Measurements from ENCODE around the gene ARFIP1.
"Not testable (repeated sequence)": the region's sequence is repeated elsewhere in the genome, so short reads cannot be mapped to it uniquely, and the experiment has no call there.

ARFIP1 gene

DNA sequence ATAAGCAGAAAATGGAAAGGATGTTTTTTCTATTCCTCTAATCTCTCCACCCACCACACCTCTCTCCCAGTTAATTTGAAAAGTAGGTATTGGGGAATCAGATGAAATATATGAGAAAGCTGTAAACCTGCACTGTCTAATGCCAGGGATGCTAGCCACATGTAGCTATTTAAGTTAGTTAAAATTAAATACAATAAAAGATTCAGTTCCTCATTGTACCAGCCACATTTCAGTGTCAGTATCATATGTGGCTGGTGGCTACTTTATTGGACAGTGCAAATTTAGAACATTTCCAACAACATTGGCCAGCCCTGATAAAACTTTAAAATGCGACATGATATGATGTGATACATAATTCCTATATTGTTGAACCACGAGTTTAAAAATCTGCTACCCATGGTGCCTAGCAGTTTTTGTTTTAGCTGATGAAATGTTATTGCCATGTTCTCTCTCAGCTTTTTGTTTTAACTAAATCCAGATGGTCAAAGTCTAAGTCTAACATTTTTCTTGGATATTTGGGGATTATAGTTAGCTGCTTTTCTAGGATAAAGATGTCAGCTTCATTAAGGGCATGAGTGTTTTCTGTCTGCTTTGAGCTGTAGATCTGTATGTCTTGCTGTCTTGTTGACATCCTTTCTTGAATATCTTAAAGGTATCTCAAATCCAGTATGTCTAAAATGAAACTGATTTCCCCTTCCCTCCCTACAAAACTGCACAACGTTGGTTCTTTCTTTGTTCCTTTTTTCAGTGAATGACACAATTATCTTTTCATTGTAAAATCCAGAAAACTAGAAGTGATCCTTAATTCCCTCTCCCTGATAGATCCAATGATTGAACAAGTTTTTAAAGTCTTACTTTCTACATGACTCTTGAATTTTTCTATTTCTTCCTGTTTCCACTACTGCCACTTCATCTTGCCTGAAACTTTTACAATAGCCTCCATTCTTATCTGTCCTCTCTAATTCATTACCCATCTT is 6.2 kb downstream of the ARFIP1 start:
- DNase-seq (ENCODE audit: low read depth), result peak; percentile 58

DNA sequence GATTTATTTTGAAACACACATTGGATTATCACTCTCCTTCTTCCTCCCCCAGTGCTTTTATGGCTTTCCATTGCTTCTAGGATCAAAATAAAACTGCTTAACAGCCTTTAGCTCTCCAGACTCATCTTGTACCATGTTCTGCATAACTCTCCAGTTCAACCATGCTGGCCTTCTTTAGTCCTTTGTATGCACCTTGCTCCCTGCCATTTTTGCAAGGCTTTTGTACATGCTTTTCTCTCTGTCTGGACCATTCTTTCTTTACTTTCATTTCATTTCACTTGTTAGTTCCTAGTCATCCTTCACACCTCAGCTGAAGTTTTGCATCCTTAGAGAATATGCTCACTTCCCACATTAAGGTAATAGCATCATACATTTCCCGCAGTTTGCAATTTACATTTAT is 6.9 kb downstream of the ARFIP1 start:
- no peak for DNase-seq (ENCODE audit: low read depth)

DNA sequence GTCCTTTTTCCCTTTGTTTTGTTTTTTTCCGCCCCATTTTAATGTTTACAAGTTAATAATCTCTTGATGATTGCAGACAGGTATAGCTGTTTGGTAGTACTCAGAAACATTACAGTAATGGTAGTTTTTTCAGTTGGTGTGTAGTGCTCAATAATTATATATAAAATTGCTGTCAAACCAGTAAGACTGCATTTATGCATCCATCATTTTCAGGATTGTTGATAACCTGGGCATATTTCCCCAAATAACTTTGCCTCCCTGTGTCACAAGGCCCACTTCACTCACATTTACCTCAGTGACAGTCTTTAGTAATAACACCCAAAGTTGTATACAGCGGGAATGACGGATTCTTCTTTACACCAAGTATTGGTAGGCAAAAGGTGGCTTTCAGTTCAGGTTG is 16.1 kb downstream of the ARFIP1 start:
- no peak for DNase-seq (ENCODE audit: low read depth)

DNA sequence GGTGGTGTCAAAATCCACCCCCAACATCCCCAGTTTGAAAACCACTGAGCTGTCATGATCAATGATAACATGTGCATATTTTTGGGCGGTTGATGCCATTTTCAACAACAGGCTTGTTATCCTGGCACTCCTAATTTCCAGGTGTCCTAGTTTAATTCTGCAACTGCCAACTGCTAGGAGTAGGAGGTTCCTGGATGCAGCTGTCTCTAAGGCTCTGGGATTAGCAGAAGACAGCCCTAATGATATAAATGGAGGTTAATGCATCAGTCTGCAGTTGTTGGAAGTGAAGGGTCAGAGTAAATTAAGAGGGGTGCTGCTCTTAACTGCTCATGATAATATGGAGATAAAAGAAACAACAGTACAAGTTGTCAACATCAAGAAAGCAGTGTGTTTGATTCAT is 23.8 kb downstream of the ARFIP1 start:
- DNase-seq (ENCODE audit: low read depth), result no peak

DNA sequence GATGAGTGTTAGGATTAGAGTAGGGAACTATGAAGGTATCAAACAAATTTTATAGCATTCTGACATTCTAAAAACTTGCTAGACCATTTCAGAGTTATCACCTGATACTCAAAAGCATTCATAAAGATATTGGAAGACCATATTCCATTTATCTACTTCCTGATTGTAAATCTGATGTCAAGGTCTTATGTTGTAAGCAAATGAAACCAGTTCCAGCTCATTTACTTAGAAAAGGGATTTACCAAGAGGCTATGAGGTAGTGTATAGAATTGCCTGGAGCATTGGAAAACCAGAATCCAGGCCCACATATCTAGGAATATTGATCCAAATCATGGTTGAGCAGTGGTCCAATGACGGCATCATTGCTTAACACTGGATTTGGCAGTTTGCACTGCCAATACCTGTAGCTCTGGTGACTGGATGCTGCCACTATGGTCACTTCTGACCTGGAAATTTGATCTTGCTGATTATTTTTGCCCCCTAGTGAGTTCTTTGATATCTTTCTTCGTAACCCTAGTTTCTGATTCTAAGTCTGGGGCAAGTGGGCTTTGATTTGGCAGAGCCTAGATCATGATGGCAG is 25.4 kb downstream of the ARFIP1 start:
- DNase-seq (ENCODE audit: low read depth), result no peak

DNA sequence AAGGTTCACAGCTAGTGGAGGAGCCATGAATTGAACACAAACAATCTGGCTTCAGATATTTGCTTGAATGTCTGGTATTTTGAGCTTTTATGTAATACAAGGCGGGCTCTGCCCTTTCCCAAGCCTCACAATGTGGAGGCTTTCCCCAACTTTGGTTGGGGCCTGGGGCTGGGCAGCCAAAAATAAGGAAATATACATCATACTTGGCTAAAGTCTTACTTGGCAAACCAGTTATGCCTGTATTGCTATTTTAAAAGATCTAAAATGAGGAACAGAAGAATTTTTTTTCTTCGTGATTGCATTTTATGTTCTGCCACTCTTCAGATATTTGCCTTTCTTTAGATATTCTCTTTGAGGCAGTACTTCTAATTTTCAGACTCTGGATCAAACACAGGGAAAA is 26.1 kb downstream of the ARFIP1 start:
- no peak for DNase-seq (ENCODE audit: low read depth)

DNA sequence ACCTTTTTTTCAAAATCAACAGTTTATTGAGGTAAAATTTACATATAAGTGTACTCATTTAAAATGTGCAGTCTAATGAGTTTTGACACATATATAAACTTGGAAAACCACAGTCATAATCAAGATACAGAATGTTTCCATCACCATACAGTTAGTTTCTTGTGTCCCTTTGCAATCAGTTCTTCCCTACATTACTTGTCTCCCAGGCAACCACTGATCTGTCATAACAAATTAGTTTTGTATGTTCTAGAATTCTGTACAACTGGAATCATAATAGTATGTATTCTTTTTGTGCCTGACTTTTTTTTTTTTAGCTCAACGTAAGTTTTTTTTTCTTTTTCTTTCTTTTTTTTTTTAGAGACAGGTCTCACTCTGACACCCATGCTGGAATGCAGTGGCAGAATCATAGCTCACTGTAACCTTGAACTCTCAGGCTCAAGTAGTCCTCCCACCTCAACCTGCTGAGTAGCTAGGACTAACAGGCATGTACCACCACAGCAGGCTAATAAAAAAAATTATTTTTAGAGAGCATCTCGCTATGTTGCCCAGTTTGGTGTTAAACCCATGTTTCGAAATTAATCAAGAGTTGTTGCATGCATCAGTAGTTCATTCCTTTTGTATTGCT is 26.9 kb downstream of the ARFIP1 start:
- no peak for DNase-seq (ENCODE audit: low read depth)

DNA sequence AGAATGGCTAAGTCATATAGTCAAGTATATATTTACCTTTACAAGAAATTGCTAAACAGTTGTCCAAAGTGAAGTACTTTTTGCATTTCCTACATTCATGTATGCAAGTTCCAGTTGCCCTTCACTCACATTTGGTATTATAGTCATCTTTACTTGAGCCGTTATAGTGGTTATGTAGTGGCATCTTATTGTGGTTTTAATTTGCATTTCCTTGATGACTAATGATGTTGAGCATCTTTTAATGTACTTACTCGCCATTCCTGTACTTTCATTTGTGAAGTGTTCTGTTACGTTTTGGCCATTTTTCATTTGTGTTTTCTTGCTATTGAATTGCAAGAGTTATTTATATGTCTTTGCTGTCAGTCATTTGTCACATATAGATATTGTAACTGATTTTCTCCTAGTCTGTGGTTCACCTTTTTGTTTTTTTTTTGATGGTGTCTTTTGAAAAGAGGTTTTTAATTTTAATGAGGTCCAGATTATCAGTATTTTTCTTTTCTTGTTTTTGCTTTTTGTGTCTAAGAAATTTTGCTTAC is 27.6 kb downstream of the ARFIP1 start:
- no peak for DNase-seq (ENCODE audit: low read depth)

DNA sequence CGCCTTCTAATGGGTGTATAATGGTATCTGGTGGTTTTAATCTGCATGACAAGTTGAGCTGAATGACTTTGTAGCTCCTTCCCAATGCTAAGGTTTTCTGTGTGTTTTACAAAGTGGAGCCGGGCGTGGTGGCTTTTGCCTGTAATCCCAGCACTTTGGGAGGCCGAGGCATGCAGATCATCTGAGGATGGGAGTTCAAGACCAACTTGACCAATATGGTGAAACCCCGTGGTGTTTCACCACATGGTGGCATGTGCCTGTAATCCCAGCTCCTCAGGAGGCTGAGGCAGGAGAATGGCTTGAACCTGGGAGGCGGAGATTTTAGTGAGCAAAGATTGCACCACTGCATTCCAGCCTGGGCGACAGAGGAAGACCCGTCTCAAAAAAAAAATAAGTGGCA is 28.9 kb downstream of the ARFIP1 start:
- no peak for DNase-seq (ENCODE audit: low read depth)

DNA sequence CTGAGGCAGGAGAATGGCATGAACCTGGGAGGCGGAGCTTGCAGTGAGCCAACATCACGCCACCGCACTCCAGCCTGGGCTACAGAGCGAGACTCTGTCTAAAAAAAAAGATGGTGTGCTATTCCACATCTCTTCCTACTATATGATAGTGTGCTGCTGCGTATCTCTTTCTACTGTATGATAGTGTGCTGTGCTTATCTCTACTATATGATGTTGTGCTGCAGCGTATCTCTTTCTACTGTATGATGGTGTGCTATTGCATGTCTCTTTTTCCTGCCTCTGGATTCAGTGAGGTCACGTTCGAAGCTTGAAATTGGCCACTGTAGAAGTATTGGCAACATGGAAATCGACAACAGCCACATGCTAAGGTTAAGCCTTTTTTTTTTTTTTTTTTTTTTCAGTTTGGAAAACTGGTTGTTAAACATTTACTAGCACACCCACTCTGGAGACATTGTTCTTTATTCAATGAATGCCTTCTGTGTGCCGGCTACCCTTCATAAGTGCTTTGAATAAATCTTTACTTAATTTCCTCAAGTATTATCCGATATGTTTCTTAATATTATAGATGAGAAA is 31.0 kb downstream of the ARFIP1 start:
- no peak for DNase-seq (ENCODE audit: low read depth)

DNA sequence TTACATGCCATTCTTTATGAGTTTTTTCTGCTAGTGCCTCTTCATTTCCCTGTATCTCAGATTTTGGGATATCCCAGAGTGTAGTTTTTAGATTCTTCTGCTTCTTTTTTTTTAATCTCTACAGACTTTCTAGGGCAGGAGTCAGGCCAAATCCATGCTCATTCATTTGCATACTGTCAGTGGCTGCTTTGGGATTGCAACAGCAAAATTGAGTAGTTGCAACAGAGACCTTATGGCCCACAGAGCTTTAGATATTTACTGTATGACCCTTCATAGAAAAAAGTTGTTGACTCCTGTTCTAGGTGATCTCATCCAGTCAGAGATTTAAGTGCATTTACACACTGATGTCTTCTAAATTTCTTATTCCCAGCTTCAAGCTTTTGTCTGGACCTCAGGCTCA is 35.3 kb downstream of the ARFIP1 start:
- no peak for DNase-seq (ENCODE audit: low read depth)

DNA sequence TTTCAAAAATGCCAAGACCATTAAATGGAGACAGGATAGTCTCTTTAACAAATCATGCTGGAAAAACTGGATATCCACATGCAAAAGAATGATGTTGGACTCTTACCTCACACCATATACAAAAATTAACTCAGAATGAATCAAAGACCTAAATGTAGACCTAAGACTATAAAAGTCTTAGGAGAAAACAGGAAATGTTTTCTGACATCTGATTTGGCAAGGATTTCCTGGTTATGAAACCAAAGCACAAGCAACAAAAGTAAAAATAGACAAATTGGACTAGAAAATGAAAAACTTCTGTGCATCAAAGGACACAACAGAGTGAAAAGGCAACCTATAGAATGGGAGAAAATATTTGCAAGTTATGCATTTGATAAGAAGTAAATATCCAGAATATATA is 37.6 kb downstream of the ARFIP1 start:
- DNase-seq (ENCODE audit: low read depth), result no peak

DNA sequence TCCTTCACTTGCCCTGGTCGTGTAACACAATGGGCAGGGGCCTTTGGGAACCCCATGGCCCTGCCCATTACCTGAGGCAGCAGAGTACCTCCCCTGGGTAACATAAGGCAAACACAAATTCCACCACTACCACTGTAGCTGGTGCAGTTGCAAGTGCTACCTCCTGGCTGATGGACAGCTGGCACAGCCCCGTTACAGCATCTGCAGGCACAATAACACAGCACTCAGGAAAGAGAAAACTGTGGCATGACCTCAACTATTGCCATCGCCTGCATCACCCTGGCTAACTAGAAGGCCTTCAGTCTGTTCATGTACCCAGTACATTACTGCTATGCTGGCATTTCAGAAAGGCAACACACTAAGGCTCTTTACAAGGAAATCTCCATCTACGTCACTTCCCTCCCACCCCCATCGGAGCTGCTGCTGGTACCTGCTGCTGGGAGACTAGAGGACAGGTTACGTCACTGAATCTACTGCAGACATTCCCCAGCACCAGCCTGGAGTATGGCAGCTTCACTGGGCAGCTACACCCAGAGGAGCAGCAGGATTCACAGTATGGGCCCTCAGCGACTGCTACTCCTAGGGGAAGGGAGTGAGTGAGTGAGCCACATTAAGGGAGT is 39.4 kb downstream of the ARFIP1 start:
- no peak for DNase-seq (ENCODE audit: low read depth)

DNA sequence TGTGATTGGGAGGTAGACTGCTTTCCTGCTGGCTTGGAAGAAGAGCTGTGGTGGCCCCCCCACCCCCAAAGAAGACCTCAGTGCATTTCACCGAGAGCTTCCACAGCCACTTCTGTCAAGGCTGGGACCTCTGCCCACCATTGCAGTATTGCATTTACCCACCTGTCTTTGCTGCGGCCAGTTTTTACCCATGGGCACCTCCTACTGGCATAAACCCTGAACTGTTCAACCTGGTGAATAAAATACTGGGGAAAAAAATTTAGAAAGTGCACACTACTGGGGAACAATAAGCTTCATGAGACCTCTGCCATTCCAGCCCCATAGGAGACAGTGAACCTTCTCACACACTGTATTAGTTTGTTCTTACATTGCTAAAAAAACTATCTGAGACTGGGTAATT is 40.3 kb downstream of the ARFIP1 start:
- no peak for DNase-seq (ENCODE audit: low read depth)

DNA sequence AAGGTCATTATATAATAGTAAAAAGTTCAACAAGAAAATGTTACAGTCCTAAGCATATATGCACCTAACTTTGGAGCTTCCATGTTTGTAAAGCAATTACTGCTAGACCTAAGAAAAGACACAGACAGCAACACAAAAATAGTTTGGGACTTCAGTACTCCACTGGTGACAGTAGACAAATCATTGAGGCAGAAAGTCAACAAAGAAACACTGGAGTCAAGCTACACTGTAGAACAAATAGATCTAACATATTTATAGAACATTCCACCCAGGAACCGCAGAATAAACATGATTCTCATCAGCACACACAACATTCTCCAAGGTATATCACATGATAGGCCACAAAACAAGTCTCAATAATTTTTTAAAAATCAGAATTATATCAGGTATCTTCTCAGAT is 42.6 kb downstream of the ARFIP1 start:
- DNase-seq (ENCODE audit: low read depth), result no peak

DNA sequence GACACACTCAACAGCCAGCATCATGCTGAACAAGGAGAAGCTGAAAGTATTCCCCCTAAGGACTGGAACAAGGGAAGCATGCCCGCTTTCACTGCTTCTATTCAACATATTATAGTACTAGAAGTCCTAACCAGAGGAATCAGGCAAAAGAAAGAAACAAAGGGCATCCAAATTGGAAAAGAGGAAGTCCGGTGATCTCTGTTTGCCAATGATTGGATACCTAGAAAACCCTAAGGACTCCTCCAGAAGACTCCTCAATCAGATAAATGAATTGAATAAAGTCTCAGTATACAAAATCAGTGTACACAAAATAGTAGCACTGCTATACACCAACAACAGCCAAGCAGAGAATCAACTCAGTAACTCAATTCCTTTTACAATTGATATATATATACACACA is 44.8 kb downstream of the ARFIP1 start:
- DNase-seq (ENCODE audit: low read depth), result no peak

DNA sequence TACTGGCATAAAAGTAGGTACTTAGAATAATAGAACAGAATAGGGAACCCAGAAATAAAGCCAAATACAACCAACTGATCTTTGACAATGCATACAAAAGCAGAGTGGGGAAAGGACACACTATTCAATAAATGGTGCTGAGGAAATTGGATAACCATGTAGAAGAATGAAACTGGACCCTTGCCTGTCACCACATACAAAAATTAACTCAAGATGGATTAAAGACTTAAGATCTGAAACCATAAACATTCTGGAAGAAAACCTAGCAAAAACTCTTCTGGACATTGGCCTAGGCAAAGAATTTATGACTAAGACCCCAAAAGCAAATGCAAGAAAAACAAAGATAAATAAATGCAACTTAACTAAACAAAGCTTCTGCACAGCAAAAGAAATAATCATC is 45.6 kb downstream of the ARFIP1 start:
- DNase-seq (ENCODE audit: low read depth), result no peak

DNA sequence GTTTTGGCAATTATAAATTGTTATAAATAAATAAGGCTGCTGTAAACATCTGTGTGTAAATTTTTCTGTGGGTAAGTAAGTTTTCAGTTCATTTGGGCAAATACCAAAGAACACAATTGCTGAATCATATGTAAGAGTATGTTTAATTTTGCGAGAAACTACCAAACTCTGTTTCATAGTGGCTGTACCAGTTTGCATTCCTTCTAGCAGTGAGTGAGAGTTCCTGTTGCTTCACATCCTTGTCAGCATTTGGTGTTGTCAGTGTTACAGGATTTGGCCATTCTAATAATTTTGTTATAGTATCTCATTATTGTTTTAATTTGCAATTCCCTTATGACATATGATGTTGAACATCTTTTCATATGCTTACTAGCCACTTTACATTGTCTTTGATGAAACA is 48.4 kb downstream of the ARFIP1 start:
- DNase-seq (ENCODE audit: low read depth), result no peak

DNA sequence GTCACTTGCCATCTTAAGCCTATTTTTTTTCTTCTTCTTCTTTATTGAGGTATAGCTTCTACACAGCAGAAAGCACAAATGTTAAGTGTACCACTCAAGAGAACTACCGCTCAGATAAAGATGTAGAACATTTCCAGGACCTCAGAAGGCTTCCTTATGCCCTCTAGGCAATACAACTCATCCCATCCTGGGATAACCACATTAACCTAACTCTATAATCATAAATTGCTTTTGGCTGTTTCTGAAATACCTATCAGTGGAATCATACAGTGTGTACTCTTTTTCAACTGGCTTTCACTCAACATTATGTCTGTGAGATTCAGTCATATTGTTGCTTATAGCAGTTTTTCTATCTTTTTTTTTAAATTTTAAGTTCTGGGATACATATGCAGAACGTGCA is 51.7 kb downstream of the ARFIP1 start:
- DNase-seq (ENCODE audit: low read depth), result no peak

DNA sequence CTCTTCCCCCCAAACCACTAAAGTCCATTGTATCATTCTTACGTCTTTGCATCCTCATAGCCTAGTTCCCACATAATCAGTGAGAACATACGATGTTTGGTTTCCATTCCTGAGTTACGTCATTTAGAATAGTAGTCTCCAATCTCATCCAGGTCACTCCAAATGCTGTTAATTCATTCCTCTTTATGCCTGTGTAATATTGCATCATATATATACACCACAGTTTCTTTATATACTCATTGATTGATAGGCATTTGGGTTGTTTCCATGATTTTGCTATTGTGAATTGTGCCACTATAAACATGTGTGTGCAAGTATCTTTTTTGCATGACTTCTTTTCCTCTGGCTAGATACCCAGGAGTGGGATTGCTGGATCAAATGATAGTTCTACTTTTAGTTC is 57.2 kb downstream of the ARFIP1 start:
- DNase-seq (ENCODE audit: low read depth), result no peak

DNA sequence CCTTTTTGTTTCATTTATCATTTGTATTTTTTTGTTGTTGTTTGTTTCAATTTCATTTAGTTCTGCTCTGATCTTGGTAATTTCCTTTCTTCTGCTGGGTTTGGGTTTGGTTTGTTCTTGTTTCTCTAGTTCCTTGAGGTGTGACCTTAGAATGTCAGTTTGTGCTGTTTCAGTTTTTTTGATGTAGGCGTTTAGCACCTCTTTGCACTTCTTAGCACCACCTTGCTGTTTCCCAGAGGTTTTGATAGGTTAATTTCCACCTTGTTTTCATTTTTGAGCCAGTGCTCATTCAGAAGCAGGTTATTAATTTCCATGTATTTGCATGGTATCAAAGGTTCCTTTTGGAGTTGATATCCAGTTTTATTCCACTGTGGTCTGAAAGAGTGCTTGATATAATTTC is 60.0 kb downstream of the ARFIP1 start:
- not testable (repeated sequence) for DNase-seq (ENCODE audit: low read depth)

DNA sequence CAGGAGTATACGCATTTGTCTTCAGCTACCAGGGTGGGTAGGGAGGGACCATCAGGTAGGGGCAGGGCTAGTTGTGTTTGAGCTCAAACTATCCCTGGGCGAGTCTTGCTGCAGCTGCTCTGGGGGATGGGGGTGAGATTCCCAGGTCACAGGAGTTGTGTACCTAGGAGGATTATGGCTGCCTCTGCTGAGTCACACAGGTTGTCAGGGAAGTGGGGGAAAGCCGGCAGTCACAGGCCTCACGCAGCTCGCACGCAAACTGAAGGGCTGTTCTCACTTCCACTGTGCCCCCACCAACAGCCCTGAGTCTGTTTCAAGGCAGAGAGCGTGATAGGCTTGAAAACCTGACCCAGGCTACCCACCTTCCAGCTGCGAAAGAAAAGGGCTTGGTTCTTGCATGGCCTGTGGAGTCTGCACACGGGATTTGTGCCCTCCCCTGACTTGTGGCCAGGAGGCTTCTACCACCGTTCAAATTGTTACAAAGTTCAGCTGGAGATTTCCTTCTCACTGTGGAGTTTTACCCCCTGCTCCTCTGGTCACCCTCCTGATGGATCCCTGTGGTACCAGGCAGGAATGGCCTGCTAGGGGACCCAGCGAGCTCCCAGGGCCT is 63.8 kb downstream of the ARFIP1 start:
- DNase-seq (ENCODE audit: low read depth), result no peak
